WTC11 (cell line): ENCODE data around the gene GIGYF2.

ENCODE experiments used
- SMAD3 ChIP-seq: sonication (generic); formaldehyde crosslinking; IDR thresholded peaks from 2 replicates; pipeline ENCODE4 v1.8.0; 2022; ENCODE audit warnings: missing genetic modification reagents, mild to moderate bottlenecking, borderline replicate concordance
- SOX15 ChIP-seq: fragments of 250-450 bp; sonication (Bioruptor Pico); IDR thresholded peaks from 2 replicates; pipeline ENCODE4 v1.9.0; 2021; ENCODE audit warnings: mild to moderate bottlenecking
- TF ChIP-seq, protein P1 (sequence below): fragments of 250-450 bp; sonication (Bioruptor Pico); IDR thresholded peaks from 2 replicates; pipeline ENCODE4 v2.1.2; 2022; ENCODE audit warnings: mild to moderate bottlenecking, moderate library complexity
- TF ChIP-seq, protein P2 (sequence below): sonication (generic); formaldehyde crosslinking; conservative IDR thresholded peaks from 2 replicates; pipeline ENCODE4 v1.8.1; 2022; ENCODE audit warnings: mild to moderate bottlenecking, missing genetic modification reagents
- TF ChIP-seq, protein P3 (sequence below): fragments of 200-600 bp; IDR thresholded peaks from 2 replicates; pipeline ENCODE4 v1.8.0; 2022; ENCODE audit warnings: antibody characterized with exemption
- TF ChIP-seq, protein P4 (sequence below): sonication (generic); formaldehyde crosslinking; IDR thresholded peaks from 2 replicates; pipeline ENCODE4 v1.8.1; 2023; ENCODE audit warnings: mild to moderate bottlenecking, missing genetic modification reagents
- TF ChIP-seq, protein P5 (sequence below): sonication (generic); formaldehyde crosslinking; IDR thresholded peaks from 2 replicates; pipeline ENCODE4 v1.8.1; 2022; ENCODE audit warnings: low read depth, mild to moderate bottlenecking, moderate library complexity, missing genetic modification reagents, borderline replicate concordance
- TF ChIP-seq, protein P6 (sequence below): sonication (generic); formaldehyde crosslinking; IDR thresholded peaks from 2 replicates; pipeline ENCODE4 v1.8.0; 2022; ENCODE audit warnings: missing genetic modification reagents

DNA sequence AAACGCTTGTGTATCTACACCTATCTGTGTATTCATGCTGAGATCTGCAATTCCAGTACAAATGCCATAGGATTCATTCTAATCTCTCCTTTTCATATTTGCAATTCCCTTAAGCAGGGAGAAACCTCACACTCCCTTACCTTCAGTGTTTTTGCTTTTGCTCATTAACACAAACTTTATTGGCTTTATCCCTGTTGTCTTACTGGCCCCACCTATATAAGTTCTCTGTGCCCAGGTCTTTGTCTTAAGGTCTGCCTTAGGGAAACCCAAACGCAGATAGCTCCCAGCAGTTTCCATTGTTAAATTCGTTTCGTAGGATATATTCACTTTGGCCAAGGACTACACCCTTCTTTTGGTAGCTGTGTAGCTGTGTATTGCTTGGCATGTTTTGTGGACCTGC is 169.0 kb downstream of the GIGYF2 start:
- TF ChIP-seq, protein P1, sequence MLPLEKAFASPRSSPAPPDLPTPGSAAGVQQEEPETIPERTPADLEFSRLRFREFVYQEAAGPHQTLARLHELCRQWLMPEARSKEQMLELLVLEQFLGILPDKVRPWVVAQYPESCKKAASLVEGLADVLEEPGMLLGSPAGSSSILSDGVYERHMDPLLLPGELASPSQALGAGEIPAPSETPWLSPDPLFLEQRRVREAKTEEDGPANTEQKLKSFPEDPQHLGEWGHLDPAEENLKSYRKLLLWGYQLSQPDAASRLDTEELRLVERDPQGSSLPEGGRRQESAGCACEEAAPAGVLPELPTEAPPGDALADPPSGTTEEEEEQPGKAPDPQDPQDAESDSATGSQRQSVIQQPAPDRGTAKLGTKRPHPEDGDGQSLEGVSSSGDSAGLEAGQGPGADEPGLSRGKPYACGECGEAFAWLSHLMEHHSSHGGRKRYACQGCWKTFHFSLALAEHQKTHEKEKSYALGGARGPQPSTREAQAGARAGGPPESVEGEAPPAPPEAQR: no peak
- TF ChIP-seq, protein P2, sequence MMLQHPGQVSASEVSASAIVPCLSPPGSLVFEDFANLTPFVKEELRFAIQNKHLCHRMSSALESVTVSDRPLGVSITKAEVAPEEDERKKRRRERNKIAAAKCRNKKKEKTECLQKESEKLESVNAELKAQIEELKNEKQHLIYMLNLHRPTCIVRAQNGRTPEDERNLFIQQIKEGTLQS (CRISPR knock-in tag): no peak
- TF ChIP-seq, protein P3, sequence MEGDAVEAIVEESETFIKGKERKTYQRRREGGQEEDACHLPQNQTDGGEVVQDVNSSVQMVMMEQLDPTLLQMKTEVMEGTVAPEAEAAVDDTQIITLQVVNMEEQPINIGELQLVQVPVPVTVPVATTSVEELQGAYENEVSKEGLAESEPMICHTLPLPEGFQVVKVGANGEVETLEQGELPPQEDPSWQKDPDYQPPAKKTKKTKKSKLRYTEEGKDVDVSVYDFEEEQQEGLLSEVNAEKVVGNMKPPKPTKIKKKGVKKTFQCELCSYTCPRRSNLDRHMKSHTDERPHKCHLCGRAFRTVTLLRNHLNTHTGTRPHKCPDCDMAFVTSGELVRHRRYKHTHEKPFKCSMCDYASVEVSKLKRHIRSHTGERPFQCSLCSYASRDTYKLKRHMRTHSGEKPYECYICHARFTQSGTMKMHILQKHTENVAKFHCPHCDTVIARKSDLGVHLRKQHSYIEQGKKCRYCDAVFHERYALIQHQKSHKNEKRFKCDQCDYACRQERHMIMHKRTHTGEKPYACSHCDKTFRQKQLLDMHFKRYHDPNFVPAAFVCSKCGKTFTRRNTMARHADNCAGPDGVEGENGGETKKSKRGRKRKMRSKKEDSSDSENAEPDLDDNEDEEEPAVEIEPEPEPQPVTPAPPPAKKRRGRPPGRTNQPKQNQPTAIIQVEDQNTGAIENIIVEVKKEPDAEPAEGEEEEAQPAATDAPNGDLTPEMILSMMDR: no peak
- TF ChIP-seq SMAD3: no peak
- TF ChIP-seq, protein P4, sequence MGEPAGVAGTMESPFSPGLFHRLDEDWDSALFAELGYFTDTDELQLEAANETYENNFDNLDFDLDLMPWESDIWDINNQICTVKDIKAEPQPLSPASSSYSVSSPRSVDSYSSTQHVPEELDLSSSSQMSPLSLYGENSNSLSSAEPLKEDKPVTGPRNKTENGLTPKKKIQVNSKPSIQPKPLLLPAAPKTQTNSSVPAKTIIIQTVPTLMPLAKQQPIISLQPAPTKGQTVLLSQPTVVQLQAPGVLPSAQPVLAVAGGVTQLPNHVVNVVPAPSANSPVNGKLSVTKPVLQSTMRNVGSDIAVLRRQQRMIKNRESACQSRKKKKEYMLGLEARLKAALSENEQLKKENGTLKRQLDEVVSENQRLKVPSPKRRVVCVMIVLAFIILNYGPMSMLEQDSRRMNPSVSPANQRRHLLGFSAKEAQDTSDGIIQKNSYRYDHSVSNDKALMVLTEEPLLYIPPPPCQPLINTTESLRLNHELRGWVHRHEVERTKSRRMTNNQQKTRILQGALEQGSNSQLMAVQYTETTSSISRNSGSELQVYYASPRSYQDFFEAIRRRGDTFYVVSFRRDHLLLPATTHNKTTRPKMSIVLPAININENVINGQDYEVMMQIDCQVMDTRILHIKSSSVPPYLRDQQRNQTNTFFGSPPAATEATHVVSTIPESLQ (CRISPR knock-in tag): no peak
- TF ChIP-seq, protein P5, sequence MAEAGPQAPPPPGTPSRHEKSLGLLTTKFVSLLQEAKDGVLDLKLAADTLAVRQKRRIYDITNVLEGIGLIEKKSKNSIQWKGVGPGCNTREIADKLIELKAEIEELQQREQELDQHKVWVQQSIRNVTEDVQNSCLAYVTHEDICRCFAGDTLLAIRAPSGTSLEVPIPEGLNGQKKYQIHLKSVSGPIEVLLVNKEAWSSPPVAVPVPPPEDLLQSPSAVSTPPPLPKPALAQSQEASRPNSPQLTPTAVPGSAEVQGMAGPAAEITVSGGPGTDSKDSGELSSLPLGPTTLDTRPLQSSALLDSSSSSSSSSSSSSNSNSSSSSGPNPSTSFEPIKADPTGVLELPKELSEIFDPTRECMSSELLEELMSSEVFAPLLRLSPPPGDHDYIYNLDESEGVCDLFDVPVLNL (CRISPR knock-in tag): no peak
- TF ChIP-seq, protein P6, sequence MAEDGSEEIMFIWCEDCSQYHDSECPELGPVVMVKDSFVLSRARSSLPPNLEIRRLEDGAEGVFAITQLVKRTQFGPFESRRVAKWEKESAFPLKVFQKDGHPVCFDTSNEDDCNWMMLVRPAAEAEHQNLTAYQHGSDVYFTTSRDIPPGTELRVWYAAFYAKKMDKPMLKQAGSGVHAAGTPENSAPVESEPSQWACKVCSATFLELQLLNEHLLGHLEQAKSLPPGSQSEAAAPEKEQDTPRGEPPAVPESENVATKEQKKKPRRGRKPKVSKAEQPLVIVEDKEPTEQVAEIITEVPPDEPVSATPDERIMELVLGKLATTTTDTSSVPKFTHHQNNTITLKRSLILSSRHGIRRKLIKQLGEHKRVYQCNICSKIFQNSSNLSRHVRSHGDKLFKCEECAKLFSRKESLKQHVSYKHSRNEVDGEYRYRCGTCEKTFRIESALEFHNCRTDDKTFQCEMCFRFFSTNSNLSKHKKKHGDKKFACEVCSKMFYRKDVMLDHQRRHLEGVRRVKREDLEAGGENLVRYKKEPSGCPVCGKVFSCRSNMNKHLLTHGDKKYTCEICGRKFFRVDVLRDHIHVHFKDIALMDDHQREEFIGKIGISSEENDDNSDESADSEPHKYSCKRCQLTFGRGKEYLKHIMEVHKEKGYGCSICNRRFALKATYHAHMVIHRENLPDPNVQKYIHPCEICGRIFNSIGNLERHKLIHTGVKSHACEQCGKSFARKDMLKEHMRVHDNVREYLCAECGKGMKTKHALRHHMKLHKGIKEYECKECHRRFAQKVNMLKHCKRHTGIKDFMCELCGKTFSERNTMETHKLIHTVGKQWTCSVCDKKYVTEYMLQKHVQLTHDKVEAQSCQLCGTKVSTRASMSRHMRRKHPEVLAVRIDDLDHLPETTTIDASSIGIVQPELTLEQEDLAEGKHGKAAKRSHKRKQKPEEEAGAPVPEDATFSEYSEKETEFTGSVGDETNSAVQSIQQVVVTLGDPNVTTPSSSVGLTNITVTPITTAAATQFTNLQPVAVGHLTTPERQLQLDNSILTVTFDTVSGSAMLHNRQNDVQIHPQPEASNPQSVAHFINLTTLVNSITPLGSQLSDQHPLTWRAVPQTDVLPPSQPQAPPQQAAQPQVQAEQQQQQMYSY: no peak
- TF ChIP-seq SOX15 (CRISPR knock-in tag): no peak
